ENCODE data around the gene TSPAN2.
"Not testable (repeated sequence)": the region's sequence is repeated elsewhere in the genome, so short reads cannot be mapped to it uniquely, and the experiment has no call there.

GRCh38 chr1:115019549-115019948, 69.8 kb downstream of the TSPAN2 start:
- not testable (repeated sequence) for TF ChIP-seq CTCF (conservative IDR thresholded peaks at IDR 0.05; ENCODE audit: low read length); EZH2phosphoT487 (IDR thresholded peaks at IDR 0.05; ENCODE audit: borderline replicate concordance, low read depth, low read length)

All from OCI-LY7 (cell line).